Heart left ventricle (tissue), 13 donors: ENCODE data around the gene BICRA.

ENCODE experiments used
- CTCF ChIP-seq, 12 donors: fragments of 200-600 bp; sonication (generic) in 4 of 12; IDR thresholded peaks; one replicate each; pipeline versions ENCODE4 v1.5.0 to v1.8.0; 2018 to 2022; ENCODE audit warnings: antibody characterized with exemption in 12 of 12, mild to moderate bottlenecking in 5 of 12
- POLR2A ChIP-seq, 2 donors: fragments of 450-650 bp; IDR thresholded peaks; one replicate each; pipeline ENCODE4 v1.6.1; 2017; ENCODE audit warnings: antibody characterized with exemption in 2 of 2, mild to moderate bottlenecking in 2 of 2, moderate library complexity in 2 of 2
- donor health status: ischemic (EF 13 %, LVEDD 7.1; RV severe dilation, severe dysfunction).
- donor health status: DM: no; HTN: yes; CAD: no.
- donor health status: DM: no; HTN: no; CAD: no.
- donor health status: ischemic (EF 25% LVEDD 6.9; RV normal size, moderate dysfunction).
- donor health status: ischemic (EF 25% LVEDD 5.7; RV mildly dilated, moderate dysfunction).
- donor health status: ischemic (EF 35%, LVEDD 5.7; RV mildly dilated, moderate dysfunction).
- donor health status: nonischemic (EF 11% LVEDD 7.7; RV severe dilation, severe dysfunction).
- donor health status: DM: yes; HTN: yes; CAD: no.
- donor health status: PGD.
- donor health status: ischemic (EF 29% LVEDD 5.4; RV normal size, mild dysfunction).
- donor health status: nonischemic (EF 23%, LVEDD 6.1; RV moderate dilation, normal function).

- TF ChIP-seq CTCF (IDR thresholded peaks at IDR 0.05) = no peak
- TF ChIP-seq POLR2A (IDR thresholded peaks at IDR 0.05) = no peak
Observed at GRCh38 chr19:47650700-47651099, 41.8 kb downstream of the BICRA start.
